CD14-positive monocyte (primary cell): ENCODE measurements around the gene ZNF385D. TPM values are rescaled to one million over a fixed set of nuclear protein-coding genes. Genes with fewer than 3 reads are reported as not detected.

Source experiments
- DNase-seq, 3 donors: peaks; one replicate each; pipeline ENCODE4 v3.0.0-alpha.2; 2011 to 2022
- H2AFZ ChIP-seq: 2 replicates; pipeline ENCODE4 v1.6.0; 2012; ENCODE audit warnings: mild to moderate bottlenecking, low read depth, low read length, inconsistent platforms; ENCODE audit not compliant: insufficient read depth, poor library complexity, severe bottlenecking
- H3K27ac ChIP-seq, 2 donors: 1 replicate in 1 of 2; 2 replicates in 1 of 2; pipeline ENCODE4 v1.5.1; 2012 to 2013; ENCODE audit warnings: low read length in 2 of 2, control low read depth in 1 of 2, inconsistent platforms in 1 of 2, low read depth in 1 of 2, mild to moderate bottlenecking in 1 of 2
- H3K27me3 ChIP-seq, 2 donors: one replicate each; pipeline versions ENCODE4 v1.6.0 to v1.6.1; 2011 to 2013; ENCODE audit warnings: low read length in 2 of 2; ENCODE audit not compliant: control insufficient read depth in 2 of 2, insufficient read depth in 2 of 2
- H3K36me3 ChIP-seq, 2 donors: replicated peaks in 1 of 2; 1 replicate in 1 of 2; 2 replicates in 1 of 2; pipeline versions ENCODE4 v1.5.1 to v1.6.1; 2012 to 2013; ENCODE audit warnings: low read length in 2 of 2, control low read depth in 1 of 2, inconsistent platforms in 1 of 2, mild to moderate bottlenecking in 1 of 2; ENCODE audit not compliant: insufficient read depth in 2 of 2, control insufficient read depth in 1 of 2
- H3K4me1 ChIP-seq, 2 donors: 1 replicate in 1 of 2; 2 replicates in 1 of 2; pipeline versions ENCODE4 v1.5.1 to v1.6.1; 2012 to 2013; ENCODE audit warnings: low read length in 2 of 2, control low read depth in 1 of 2, inconsistent platforms in 1 of 2, mild to moderate bottlenecking in 1 of 2, moderate library complexity in 1 of 2; ENCODE audit not compliant: insufficient read depth in 2 of 2, control insufficient read depth in 1 of 2
- H3K4me2 ChIP-seq: replicated peaks from 2 replicates; pipeline ENCODE3; 2012; ENCODE audit warnings: low read length, moderate library complexity, mild to moderate bottlenecking; ENCODE audit not compliant: poor library complexity, severe bottlenecking; ENCODE audit errors: extremely low read depth
- H3K4me3 ChIP-seq, 3 experiments: fragments of 200-600 bp in 1 of 3; sonication (generic) in 1 of 3; replicated peaks in 1 of 3; 1 replicate in 2 of 3; 2 replicates in 1 of 3; pipeline ENCODE4 v1.5.1; 2011 to 2013; ENCODE audit warnings: low read length in 3 of 3, mild to moderate bottlenecking in 3 of 3, control low read depth in 2 of 3, low read depth in 2 of 3, inconsistent platforms in 1 of 3, moderate library complexity in 1 of 3
- H3K79me2 ChIP-seq: 2 replicates; pipeline ENCODE4 v1.6.0; 2012; ENCODE audit warnings: mild to moderate bottlenecking, control low read depth, inconsistent platforms, low read length, moderate library complexity; ENCODE audit not compliant: insufficient read depth
- H3K9ac ChIP-seq: 2 replicates; pipeline ENCODE4 v1.6.0; 2017; ENCODE audit warnings: low read length, mild to moderate bottlenecking; ENCODE audit not compliant: insufficient read depth, poor library complexity, severe bottlenecking
- H3K9me3 ChIP-seq, 2 donors: replicated peaks in 1 of 2; 1 replicate in 1 of 2; 2 replicates in 1 of 2; pipeline versions ENCODE4 v1.5.1 to v1.6.1; 2012 to 2013; ENCODE audit warnings: low read length in 2 of 2, control low read depth in 1 of 2; ENCODE audit not compliant: control insufficient read depth in 1 of 2, insufficient read depth in 1 of 2
- H4K20me1 ChIP-seq: 2 replicates; pipeline ENCODE4 v1.6.0; 2012; ENCODE audit warnings: mild to moderate bottlenecking, low read length, control low read depth, moderate library complexity; ENCODE audit not compliant: insufficient read depth
- H3K27ac Mint-ChIP-seq, 7 donors: one replicate each; pipeline ENCODE4 v1.8.0; 2020; ENCODE audit warnings: mild to moderate bottlenecking in 7 of 7, mixed read lengths in 7 of 7, moderate library complexity in 6 of 7, inconsistent platforms in 2 of 7
- H3K27me3 Mint-ChIP-seq, 3 donors: one replicate each; pipeline ENCODE4 v1.8.0; 2021 to 2022; ENCODE audit warnings: low read depth in 3 of 3, mild to moderate bottlenecking in 3 of 3, mixed read lengths in 3 of 3, moderate library complexity in 3 of 3, inconsistent platforms in 1 of 3
- H3K36me3 Mint-ChIP-seq, 2 donors: one replicate each; pipeline ENCODE4 v1.8.0; 2020; ENCODE audit warnings: mixed read lengths in 2 of 2, inconsistent platforms in 1 of 2, mild to moderate bottlenecking in 1 of 2
- H3K4me1 Mint-ChIP-seq: one replicate; pipeline ENCODE4 v1.8.0; 2020; ENCODE audit warnings: mild to moderate bottlenecking, mixed read lengths
- H3K4me3 Mint-ChIP-seq, 2 donors: one replicate each; pipeline ENCODE4 v1.8.0; 2020; ENCODE audit warnings: mild to moderate bottlenecking in 2 of 2, mixed read lengths in 2 of 2, moderate library complexity in 1 of 2
- H3K9me3 Mint-ChIP-seq, 7 donors: one replicate each; pipeline ENCODE4 v1.8.0; 2020 to 2022; ENCODE audit warnings: mixed read lengths in 7 of 7, mild to moderate bottlenecking in 6 of 7, moderate library complexity in 6 of 7, inconsistent platforms in 2 of 7
- WGBS: methylation state at CpG from one replicate; pipeline ENCODE4 v1.1.5; 2013; ENCODE audit warnings: missing lambda C conversion rate; ENCODE audit not compliant: insufficient coverage; 5-methylcytosine and 5-hydroxymethylcytosine counted together
- intact Hi-C, 2 donors: fragments of 100-400 bp; cut with micrococcal nuclease; formaldehyde crosslinking; loops; one replicate each; pipeline versions ENCODE4 v1.15.0 to v1.15.1; 2023
- polyA plus RNA-seq, 3 donors: library from polyadenylated mRNA; depleted of rRNA in 1 of 3; unstranded in 2 of 3; stranded (reverse) in 1 of 3; fragments of 300-500 nt in 2 of 3; fragments of >200 nt in 1 of 3; fragmentation: Illumina TruSeq in 2 of 3; gene quantifications; 1 replicate in 2 of 3; 2 replicates in 1 of 3; pipeline ENCODE4 v1.2.3, GENCODE V29; 2012 to 2021
- TF ChIP-seq, protein P1 (sequence below): fragments of 200-600 bp; IDR thresholded peaks from one replicate; pipeline ENCODE4 v1.8.0; 2022; ENCODE audit warnings: antibody characterized with exemption, mild to moderate bottlenecking

The ZNF385D gene
- polyA plus RNA-seq, 3 donors = not detected

DNA sequence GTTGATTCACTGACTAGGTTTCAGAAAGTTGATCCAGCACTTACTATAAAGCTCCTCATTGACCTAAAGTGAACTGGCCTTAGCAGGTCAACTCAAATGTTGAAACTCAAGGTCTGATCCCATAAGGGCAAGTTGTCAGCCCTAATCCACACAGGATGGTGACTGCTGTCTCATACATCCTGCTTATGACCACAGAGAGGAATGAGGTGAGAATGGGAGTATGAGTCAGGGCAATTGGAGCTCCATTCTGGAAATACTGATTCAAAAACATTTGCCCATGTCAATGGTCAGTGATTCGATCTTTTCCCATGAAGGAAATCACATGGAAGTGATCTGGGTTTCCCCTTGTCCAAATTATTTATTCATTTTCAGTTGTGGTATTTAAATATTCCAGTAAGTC, 78.7 kb downstream of the ZNF385D start:
- Mint-ChIP-seq H3K36me3 (no peaks in the 10 kb centered on the region), H3K9me3 (peaks cover 0 to 12% (median 0%) of the 10 kb centered on the region in 7 donors), H3K4me1 (no peaks in the 10 kb centered on the region), H3K27me3 (no peaks in the 10 kb centered on the region), H3K4me3 (no peak overlapping the region), H3K27ac (no peak overlapping the region)
- TF ChIP-seq, protein P1, sequence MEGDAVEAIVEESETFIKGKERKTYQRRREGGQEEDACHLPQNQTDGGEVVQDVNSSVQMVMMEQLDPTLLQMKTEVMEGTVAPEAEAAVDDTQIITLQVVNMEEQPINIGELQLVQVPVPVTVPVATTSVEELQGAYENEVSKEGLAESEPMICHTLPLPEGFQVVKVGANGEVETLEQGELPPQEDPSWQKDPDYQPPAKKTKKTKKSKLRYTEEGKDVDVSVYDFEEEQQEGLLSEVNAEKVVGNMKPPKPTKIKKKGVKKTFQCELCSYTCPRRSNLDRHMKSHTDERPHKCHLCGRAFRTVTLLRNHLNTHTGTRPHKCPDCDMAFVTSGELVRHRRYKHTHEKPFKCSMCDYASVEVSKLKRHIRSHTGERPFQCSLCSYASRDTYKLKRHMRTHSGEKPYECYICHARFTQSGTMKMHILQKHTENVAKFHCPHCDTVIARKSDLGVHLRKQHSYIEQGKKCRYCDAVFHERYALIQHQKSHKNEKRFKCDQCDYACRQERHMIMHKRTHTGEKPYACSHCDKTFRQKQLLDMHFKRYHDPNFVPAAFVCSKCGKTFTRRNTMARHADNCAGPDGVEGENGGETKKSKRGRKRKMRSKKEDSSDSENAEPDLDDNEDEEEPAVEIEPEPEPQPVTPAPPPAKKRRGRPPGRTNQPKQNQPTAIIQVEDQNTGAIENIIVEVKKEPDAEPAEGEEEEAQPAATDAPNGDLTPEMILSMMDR = no peak
- no peaks in the 10 kb centered on the region for H3K79me2 ChIP-seq
- no peak overlapping the region for H3K4me2 ChIP-seq
- H2AFZ ChIP-seq = no peak overlapping the region
- no peaks in the 10 kb centered on the region for H3K36me3 ChIP-seq
- no peaks in the 10 kb centered on the region for H4K20me1 ChIP-seq
- WGBS = no CpG with 5 or more reads among the region's 1 CpG
- H3K27me3 ChIP-seq = no peaks in the 10 kb centered on the region
- no peak for DNase-seq
- intact Hi-C loops = no loop called here
- no peak overlapping the region for H3K9ac ChIP-seq
- H3K4me1 ChIP-seq = no peaks in the 10 kb centered on the region
- H3K27ac ChIP-seq = no peak overlapping the region
- peaks cover 0 to 2% of the 10 kb centered on the region in 2 donors for H3K9me3 ChIP-seq
- H3K4me3 ChIP-seq = no peak overlapping the region

DNA sequence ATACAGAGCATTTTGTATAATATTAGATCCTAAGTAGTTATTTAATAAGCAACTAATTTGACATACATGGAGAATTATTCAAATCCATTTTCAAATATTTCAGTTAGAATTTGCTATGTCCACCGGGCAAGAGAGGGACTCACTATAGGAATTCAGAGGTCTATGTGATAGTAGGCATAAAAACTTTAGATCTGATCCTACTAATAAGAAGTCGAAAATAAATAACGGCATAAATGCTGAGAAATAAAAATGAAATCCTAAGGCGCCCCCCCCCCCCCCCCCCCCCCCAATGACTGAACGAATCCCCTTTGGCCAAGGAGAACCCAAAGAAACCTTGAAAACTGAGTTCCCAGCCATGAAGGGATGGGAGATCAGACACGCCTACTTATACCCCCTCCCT, 80.6 kb downstream of the ZNF385D start:
- no peaks in the 10 kb centered on the region for H3K79me2 ChIP-seq
- H3K36me3 ChIP-seq = no peaks in the 10 kb centered on the region
- no peaks in the 10 kb centered on the region for H3K4me1 ChIP-seq
- no peaks in the 10 kb centered on the region for H4K20me1 ChIP-seq
- H3K4me3 ChIP-seq = no peak overlapping the region
- WGBS = no CpG with 5 or more reads among the region's 6 CpGs
- H3K4me2 ChIP-seq = no peak overlapping the region
- Mint-ChIP-seq H3K27me3 (no peaks in the 10 kb centered on the region), H3K9me3 (peaks cover 0 to 14% (median 2%) of the 10 kb centered on the region in 7 donors), H3K4me3 (no peak overlapping the region), H3K36me3 (no peaks in the 10 kb centered on the region), H3K4me1 (no peaks in the 10 kb centered on the region), H3K27ac (no peak overlapping the region)
- H3K27ac ChIP-seq = no peak overlapping the region
- H2AFZ ChIP-seq = no peak overlapping the region
- no peak for DNase-seq
- H3K9ac ChIP-seq = no peak overlapping the region
- H3K9me3 ChIP-seq = peaks cover 0 to 2% of the 10 kb centered on the region in 2 donors
- intact Hi-C loops = no loop called here
- H3K27me3 ChIP-seq = no peaks in the 10 kb centered on the region
- TF ChIP-seq, protein P1 = no peak
